Measurements from ENCODE around the gene TANGO2.
A peak's percentile ranks its signal among the peaks of the same experiment; 100 is the strongest.

TANGO2 gene

DNA sequence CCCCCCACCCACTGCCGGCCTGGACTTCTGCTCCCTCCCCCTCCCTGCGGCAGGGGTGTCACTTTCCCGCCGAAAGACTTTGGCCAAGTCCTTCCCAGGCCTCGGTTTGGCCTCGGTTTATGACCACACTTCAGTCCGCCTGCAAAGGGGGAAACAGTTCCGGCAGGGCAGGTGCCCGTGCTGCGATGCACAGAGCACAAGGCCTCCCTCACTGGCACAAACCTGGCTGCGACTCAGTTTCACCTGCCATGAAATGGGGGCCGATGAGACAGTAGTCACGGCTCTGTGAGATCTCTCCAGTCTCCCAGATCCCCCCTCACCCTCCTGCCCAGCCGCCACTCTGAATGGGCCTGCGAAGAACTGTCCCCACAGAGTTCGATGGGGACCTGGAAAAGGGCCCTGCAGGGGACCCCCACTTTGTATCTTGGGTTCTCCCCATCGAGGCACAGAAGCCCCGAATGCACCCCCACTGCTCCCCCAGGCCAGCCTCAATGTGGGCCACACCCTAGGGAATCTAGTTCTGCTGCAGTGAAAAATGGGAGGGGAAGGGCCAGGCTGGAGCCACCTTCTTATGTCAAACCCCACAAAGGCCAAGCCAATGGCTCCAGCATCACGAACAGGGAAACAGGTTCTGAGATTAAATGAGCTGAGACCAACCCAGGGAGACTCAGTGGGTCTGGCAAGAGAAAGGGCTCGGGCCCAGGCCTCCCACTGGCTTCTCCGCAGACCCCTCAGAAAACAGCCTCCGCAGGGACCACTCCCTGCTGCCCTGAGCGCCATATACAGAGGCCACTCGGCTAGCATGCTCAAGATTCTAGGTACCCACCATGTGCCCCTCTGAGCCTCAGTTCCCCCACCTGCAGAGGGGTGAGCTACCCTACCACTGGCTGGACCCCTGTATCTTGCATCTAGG is 33.3 kb upstream of the TANGO2 start:
- peak overlapping the region; percentile 95 for H2AK5ac ChIP-seq (ENCODE audit: low read depth, low read length)
- H3K27me3 ChIP-seq (ENCODE audit: control insufficient read depth in 3 of 3, insufficient read depth in 3 of 3, low read depth in 1 of 3, low read length in 3 of 3), result no peaks in the 10 kb centered on the region
- H3K79me1 ChIP-seq (ENCODE audit: low read depth, low read length), result peaks cover 25% of the 10 kb centered on the region
- H3K4me3 ChIP-seq (ENCODE audit: low read length in 2 of 2), result peak overlapping the region in 1 of 2 donors; percentile 24
- no peak overlapping the region for H3K4me2 ChIP-seq (ENCODE audit: insufficient read depth, low read length, poor library complexity, severe bottlenecking)
- H3K36me3 ChIP-seq (replicated peaks in 1 of 2; ENCODE audit: control insufficient read depth in 2 of 2, insufficient read depth in 2 of 2, low read length in 2 of 2), result peaks cover 4 to 14% of the 10 kb centered on the region in 2 donors
- peak overlapping the region; percentile 89 for H2BK15ac ChIP-seq (ENCODE audit: low read length)
- peaks cover 22 to 23% of the 10 kb centered on the region in 2 donors for H3K4me1 ChIP-seq (ENCODE audit: control insufficient read depth in 2 of 2, insufficient read depth in 1 of 2, low read depth in 1 of 2, low read length in 2 of 2)
- H3K4ac ChIP-seq (ENCODE audit: low read length), result no peak overlapping the region
- H2BK12ac ChIP-seq (ENCODE audit: low read length), result peak overlapping the region; percentile 46
- H3K9ac ChIP-seq (ENCODE audit: low read depth, low read length, poor library complexity), result peak overlapping the region; percentile 65
- peak overlapping the region; percentile 36 for H3K27ac ChIP-seq (replicated peaks; ENCODE audit: low read length)
- no CpG with 5 or more reads among the region's 24 CpGs for WGBS, 2 donors (ENCODE audit: extremely low coverage in 2 of 2, insufficient read length in 2 of 2, insufficient replicate concordance in 1 of 2)
- H4K8ac ChIP-seq (ENCODE audit: low read depth, low read length), result peak overlapping the region; percentile 20
- H2BK5ac ChIP-seq (ENCODE audit: low read length), result no peak overlapping the region
- H3K9me3 ChIP-seq (replicated peaks in 1 of 2; ENCODE audit: control insufficient read depth in 2 of 2, insufficient read depth in 1 of 2, low read depth in 1 of 2, low read length in 2 of 2), result no peaks in the 10 kb centered on the region
- H3K18ac ChIP-seq (ENCODE audit: low read length), result peak overlapping the region; percentile 35
- no peak for DNase-seq (ENCODE audit: low spot score)
- no peak overlapping the region for H3K14ac ChIP-seq (ENCODE audit: low read length)
- no peak overlapping the region for H3K23ac ChIP-seq (ENCODE audit: low read depth, low read length, poor library complexity)
- H2AFZ ChIP-seq (ENCODE audit: low read length), result peak overlapping the region; percentile 59
- H4K91ac ChIP-seq (ENCODE audit: low read depth, low read length, poor library complexity), result no peak overlapping the region
- peak overlapping the region; percentile 88 for H2BK120ac ChIP-seq (ENCODE audit: low read depth, low read length)

- H2AFZ ChIP-seq (ENCODE audit: low read length), result no peak overlapping the region
- no CpG with 5 or more reads among the region's 9 CpGs for WGBS, 2 donors (ENCODE audit: extremely low coverage in 2 of 2, insufficient read length in 2 of 2, insufficient replicate concordance in 1 of 2)
- H3K4me3 ChIP-seq (ENCODE audit: low read length in 2 of 2), result no peak overlapping the region
- no peak overlapping the region for H2BK120ac ChIP-seq (ENCODE audit: low read depth, low read length)
- no peak overlapping the region for H3K9ac ChIP-seq (ENCODE audit: low read depth, low read length, poor library complexity)
- no peaks in the 10 kb centered on the region for H3K9me3 ChIP-seq (replicated peaks in 1 of 2; ENCODE audit: control insufficient read depth in 2 of 2, insufficient read depth in 1 of 2, low read depth in 1 of 2, low read length in 2 of 2)
- no peak overlapping the region for H3K27ac ChIP-seq (replicated peaks; ENCODE audit: low read length)
- H4K8ac ChIP-seq (ENCODE audit: low read depth, low read length), result no peak overlapping the region
- H3K36me3 ChIP-seq (replicated peaks in 1 of 2; ENCODE audit: control insufficient read depth in 2 of 2, insufficient read depth in 2 of 2, low read length in 2 of 2), result peaks cover 2 to 10% of the 10 kb centered on the region in 2 donors
- peak overlapping the region; percentile 34 for H3K23ac ChIP-seq (ENCODE audit: low read depth, low read length, poor library complexity)
- peak overlapping the region; percentile 46 for H2BK12ac ChIP-seq (ENCODE audit: low read length)
- H2AK5ac ChIP-seq (ENCODE audit: low read depth, low read length), result peak overlapping the region; percentile 95
- no peak overlapping the region for H4K91ac ChIP-seq (ENCODE audit: low read depth, low read length, poor library complexity)
- peaks cover 22 to 23% of the 10 kb centered on the region in 2 donors for H3K4me1 ChIP-seq (ENCODE audit: control insufficient read depth in 2 of 2, insufficient read depth in 1 of 2, low read depth in 1 of 2, low read length in 2 of 2)
- H3K14ac ChIP-seq (ENCODE audit: low read length), result no peak overlapping the region
- H3K4me2 ChIP-seq (ENCODE audit: insufficient read depth, low read length, poor library complexity, severe bottlenecking), result no peak overlapping the region
- DNase-seq (ENCODE audit: low spot score), result no peak
- H3K79me1 ChIP-seq (ENCODE audit: low read depth, low read length), result peaks cover 20% of the 10 kb centered on the region
- no peaks in the 10 kb centered on the region for H3K27me3 ChIP-seq (ENCODE audit: control insufficient read depth in 3 of 3, insufficient read depth in 3 of 3, low read depth in 1 of 3, low read length in 3 of 3)
- peak overlapping the region; percentile 35 for H3K18ac ChIP-seq (ENCODE audit: low read length)
- H3K4ac ChIP-seq (ENCODE audit: low read length), result no peak overlapping the region
- peak overlapping the region; percentile 89 for H2BK15ac ChIP-seq (ENCODE audit: low read length)
- H2BK5ac ChIP-seq (ENCODE audit: low read length), result peak overlapping the region; percentile 22
Measured at GRCh38 chr22:19988331-19988808, 32.5 kb upstream of the TANGO2 start.

DNA sequence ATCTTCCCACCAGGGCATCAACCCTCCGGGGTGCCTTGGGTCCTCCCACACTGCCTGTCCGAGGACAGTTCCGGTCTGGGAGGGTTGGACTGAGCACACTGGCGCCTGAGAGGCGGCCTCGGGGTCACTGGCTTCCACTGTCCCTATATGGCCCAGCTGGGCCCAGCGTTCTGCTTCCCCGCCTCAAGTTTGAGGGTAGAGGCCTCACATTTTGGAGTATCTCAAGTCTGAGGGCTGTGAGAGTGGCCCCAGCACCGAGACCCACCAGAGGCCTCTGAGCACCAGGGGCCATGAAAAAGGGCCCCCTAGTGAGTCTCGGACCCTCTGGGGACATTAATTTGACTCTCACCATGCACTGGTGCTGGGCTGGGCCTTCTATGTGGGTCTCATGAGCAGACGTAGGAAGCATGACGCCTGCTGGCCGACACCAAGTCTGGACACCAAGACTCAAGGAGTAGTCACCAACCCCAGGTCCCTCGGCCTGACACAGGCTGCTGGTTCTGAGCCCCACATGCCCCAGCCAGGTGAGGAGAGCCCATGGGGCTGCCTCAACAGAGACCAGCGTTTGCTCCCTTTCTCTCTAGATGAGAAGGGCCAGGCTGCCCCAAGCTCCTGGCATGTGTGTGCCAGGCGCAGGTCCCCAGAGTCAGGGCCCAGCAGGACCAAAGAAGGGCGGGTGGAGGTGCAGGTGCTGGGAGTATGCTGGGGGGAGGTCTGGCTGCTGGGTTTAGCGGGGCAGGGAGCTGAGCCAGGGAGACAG is 31.8 kb upstream of the TANGO2 start:
- peaks cover 20% of the 10 kb centered on the region for H3K79me1 ChIP-seq (ENCODE audit: low read depth, low read length)
- H3K23ac ChIP-seq (ENCODE audit: low read depth, low read length, poor library complexity), result peak overlapping the region; percentile 77
- H2AK5ac ChIP-seq (ENCODE audit: low read depth, low read length), result peak overlapping the region; percentile 68
- H4K8ac ChIP-seq (ENCODE audit: low read depth, low read length), result no peak overlapping the region
- no peak overlapping the region for H3K4ac ChIP-seq (ENCODE audit: low read length)
- whole genome bisulfite sequencing, 2 donors (ENCODE audit: extremely low coverage in 2 of 2, insufficient read length in 2 of 2, insufficient replicate concordance in 1 of 2), result no CpG with 5 or more reads among the region's 18 CpGs
- H3K4me1 ChIP-seq (ENCODE audit: control insufficient read depth in 2 of 2, insufficient read depth in 1 of 2, low read depth in 1 of 2, low read length in 2 of 2), result peaks cover 22% of the 10 kb centered on the region in 2 donors
- H3K9me3 ChIP-seq (replicated peaks in 1 of 2; ENCODE audit: control insufficient read depth in 2 of 2, insufficient read depth in 1 of 2, low read depth in 1 of 2, low read length in 2 of 2), result no peaks in the 10 kb centered on the region
- no peak overlapping the region for H3K4me3 ChIP-seq (ENCODE audit: low read length in 2 of 2)
- peak overlapping the region; percentile 39 for H2BK5ac ChIP-seq (ENCODE audit: low read length)
- H3K9ac ChIP-seq (ENCODE audit: low read depth, low read length, poor library complexity), result no peak overlapping the region
- peak overlapping the region; percentile 17 for H3K18ac ChIP-seq (ENCODE audit: low read length)
- no peak overlapping the region for H2AFZ ChIP-seq (ENCODE audit: low read length)
- no peak overlapping the region for H3K27ac ChIP-seq (replicated peaks; ENCODE audit: low read length)
- DNase-seq (ENCODE audit: low spot score), result no peak
- H3K4me2 ChIP-seq (ENCODE audit: insufficient read depth, low read length, poor library complexity, severe bottlenecking), result no peak overlapping the region
- H2BK120ac ChIP-seq (ENCODE audit: low read depth, low read length), result no peak overlapping the region
- no peak overlapping the region for H4K91ac ChIP-seq (ENCODE audit: low read depth, low read length, poor library complexity)
- peak overlapping the region; percentile 67 for H3K14ac ChIP-seq (ENCODE audit: low read length)
- no peaks in the 10 kb centered on the region for H3K27me3 ChIP-seq (ENCODE audit: control insufficient read depth in 3 of 3, insufficient read depth in 3 of 3, low read depth in 1 of 3, low read length in 3 of 3)
- peaks cover 2 to 7% of the 10 kb centered on the region in 2 donors for H3K36me3 ChIP-seq (replicated peaks in 1 of 2; ENCODE audit: control insufficient read depth in 2 of 2, insufficient read depth in 2 of 2, low read length in 2 of 2)
- no peak overlapping the region for H2BK15ac ChIP-seq (ENCODE audit: low read length)
- no peak overlapping the region for H2BK12ac ChIP-seq (ENCODE audit: low read length)

DNA sequence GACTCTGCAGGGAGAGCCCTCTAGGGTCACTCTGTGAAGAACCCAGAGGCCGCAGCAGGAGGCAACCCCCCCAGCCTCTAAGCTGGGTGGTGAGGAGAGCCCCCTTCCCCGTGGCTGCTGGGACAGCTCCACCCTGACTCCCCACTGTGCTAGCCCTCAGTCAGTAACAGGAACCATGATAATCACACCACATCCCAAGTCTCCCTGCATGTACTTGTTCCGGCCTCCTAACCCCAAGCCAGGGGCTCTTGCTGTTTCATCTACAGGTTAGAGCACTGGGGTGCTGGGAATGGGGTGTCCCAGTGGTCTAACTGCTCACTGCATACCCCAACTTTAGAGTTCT is 31.2 kb upstream of the TANGO2 start:
- H2AK5ac ChIP-seq (ENCODE audit: low read depth, low read length), result peak overlapping the region; percentile 50
- no peak overlapping the region for H3K4ac ChIP-seq (ENCODE audit: low read length)
- H3K79me1 ChIP-seq (ENCODE audit: low read depth, low read length), result peaks cover 17% of the 10 kb centered on the region
- no peak overlapping the region for H4K91ac ChIP-seq (ENCODE audit: low read depth, low read length, poor library complexity)
- no peak overlapping the region for H3K4me2 ChIP-seq (ENCODE audit: insufficient read depth, low read length, poor library complexity, severe bottlenecking)
- no peak for DNase-seq (ENCODE audit: low spot score)
- H3K9me3 ChIP-seq (replicated peaks in 1 of 2; ENCODE audit: control insufficient read depth in 2 of 2, insufficient read depth in 1 of 2, low read depth in 1 of 2, low read length in 2 of 2), result no peaks in the 10 kb centered on the region
- no peaks in the 10 kb centered on the region for H3K27me3 ChIP-seq (ENCODE audit: control insufficient read depth in 3 of 3, insufficient read depth in 3 of 3, low read depth in 1 of 3, low read length in 3 of 3)
- no peak overlapping the region for H2BK15ac ChIP-seq (ENCODE audit: low read length)
- H2BK120ac ChIP-seq (ENCODE audit: low read depth, low read length), result no peak overlapping the region
- H2BK12ac ChIP-seq (ENCODE audit: low read length), result no peak overlapping the region
- H3K14ac ChIP-seq (ENCODE audit: low read length), result no peak overlapping the region
- no peak overlapping the region for H4K8ac ChIP-seq (ENCODE audit: low read depth, low read length)
- peak overlapping the region; percentile 77 for H3K23ac ChIP-seq (ENCODE audit: low read depth, low read length, poor library complexity)
- no peak overlapping the region for H3K4me3 ChIP-seq (ENCODE audit: low read length in 2 of 2)
- no CpG with 5 or more reads among the region's 3 CpGs for WGBS, 2 donors (ENCODE audit: extremely low coverage in 2 of 2, insufficient read length in 2 of 2, insufficient replicate concordance in 1 of 2)
- no peak overlapping the region for H3K18ac ChIP-seq (ENCODE audit: low read length)
- peaks cover 19% of the 10 kb centered on the region in 2 donors for H3K4me1 ChIP-seq (ENCODE audit: control insufficient read depth in 2 of 2, insufficient read depth in 1 of 2, low read depth in 1 of 2, low read length in 2 of 2)
- no peak overlapping the region for H3K9ac ChIP-seq (ENCODE audit: low read depth, low read length, poor library complexity)
- H3K27ac ChIP-seq (replicated peaks; ENCODE audit: low read length), result no peak overlapping the region
- H2AFZ ChIP-seq (ENCODE audit: low read length), result no peak overlapping the region
- H3K36me3 ChIP-seq (replicated peaks in 1 of 2; ENCODE audit: control insufficient read depth in 2 of 2, insufficient read depth in 2 of 2, low read length in 2 of 2), result peaks cover under 1 to 7% of the 10 kb centered on the region in 2 donors
- peak overlapping the region; percentile 39 for H2BK5ac ChIP-seq (ENCODE audit: low read length)
